Activated effector memory CD4-positive, alpha-beta T cell treated with anti-CD3 and anti-CD28 coated beads, Interleukin-2, amount 50 U/mL, for 16 hours (primary cell): ENCODE results near the gene NOL4L.

Experiments
- DNase-seq: peaks from one replicate; pipeline ENCODE4 v3.0.0-alpha.2; 2020

Gene NOL4L

GRCh38 chr20:32521780-32522525 lies 63.2 kb downstream of the NOL4L start:
- DNase-seq: peak; percentile 88

- DNase-seq: no peak
Measured at GRCh38 chr20:32520927-32521203, 64.3 kb downstream of the NOL4L start.

- no peak for DNase-seq
Measured at GRCh38 chr20:32519381-32519730, 65.8 kb downstream of the NOL4L start.

- no peak for DNase-seq
Measured at GRCh38 chr20:32518593-32519380, 66.3 kb downstream of the NOL4L start.

- DNase-seq: no peak
Measured at GRCh38 chr20:32517914-32518592, 67.1 kb downstream of the NOL4L start.

- DNase-seq: no peak
Measured at GRCh38 chr20:32517518-32517873, 67.6 kb downstream of the NOL4L start.

- no peak for DNase-seq
Measured at GRCh38 chr20:32516583-32517517, 68.3 kb downstream of the NOL4L start.

- no peak for DNase-seq
Measured at GRCh38 chr20:32515631-32516101, 69.5 kb downstream of the NOL4L start.

GRCh38 chr20:32514760-32515159 lies 70.4 kb downstream of the NOL4L start:
- no peak for DNase-seq

- no peak for DNase-seq
Measured at GRCh38 chr20:32513031-32513866, 71.9 kb downstream of the NOL4L start.

- no peak for DNase-seq
Measured at GRCh38 chr20:32512047-32512385, 73.1 kb downstream of the NOL4L start.

- no peak for DNase-seq
Measured at GRCh38 chr20:32511358-32512046, 73.6 kb downstream of the NOL4L start.

GRCh38 chr20:32510601-32511357 lies 74.4 kb downstream of the NOL4L start:
- DNase-seq: no peak

GRCh38 chr20:32510120-32510600 lies 75.0 kb downstream of the NOL4L start:
- DNase-seq: no peak

GRCh38 chr20:32509639-32510066 lies 75.5 kb downstream of the NOL4L start:
- DNase-seq: peak; percentile 84

GRCh38 chr20:32508775-32509119 lies 76.4 kb downstream of the NOL4L start:
- DNase-seq: no peak

- no peak for DNase-seq
Measured at GRCh38 chr20:32507998-32508774, 76.9 kb downstream of the NOL4L start.

- peak; percentile 41 for DNase-seq
Measured at GRCh38 chr20:32506721-32507120, 78.4 kb downstream of the NOL4L start.

- DNase-seq: peak; percentile 44
Measured at GRCh38 chr20:32505723-32506473, 79.2 kb downstream of the NOL4L start.
